ENCODE measurements around the gene ANKRD28. TPM values are rescaled to one million over a fixed set of nuclear protein-coding genes. Genes with fewer than 3 reads are reported as not detected.

ANKRD28 gene
- total and polyA plus RNA-seq, 3 experiments from 2014 or later: 11.2 to 41.5 (median 40.2) TPM

GRCh38 chr3:15634671-15635070 is 163.1 kb downstream of the ANKRD28 start:
- Mint-ChIP-seq H3K36me3 (peaks cover 0 to 11% (median 6%) of the 10 kb centered on the region in 3 donors), H3K27ac (peak overlapping the region in 1 of 8 donors; percentile 24), H3K9me3 (no peaks in the 10 kb centered on the region), H3K4me1 (peaks cover 33 to 61% (median 56%) of the 10 kb centered on the region in 3 donors), H3K27me3 (no peaks in the 10 kb centered on the region), H3K4me3 (no peak overlapping the region)
- Histone ChIP-seq H3K9me3 (ENCODE audit: low read length) (no peaks in the 10 kb centered on the region), H3K4me3 (ENCODE audit: low read length) (no peak overlapping the region), H3K4me1 (ENCODE audit: insufficient read depth, low read length) (peaks cover 21% of the 10 kb centered on the region), H3K27ac (ENCODE audit: low read depth, low read length) (no peak overlapping the region), H3K36me3 (ENCODE audit: insufficient read depth, low read length) (no peaks in the 10 kb centered on the region), H3K27me3 (ENCODE audit: insufficient read depth, low read length, poor library complexity, severe bottlenecking) (no peaks in the 10 kb centered on the region)
- no peak for DNase-seq
- ChIA-PET CTCF (interaction anchor here (1.6 to 2.0 kb wide), 2 partner anchors 8 to 178 kb away, joined by 5 to 7 read pairs; no protein-coding TSS in a partner anchor), POLR2A (no interaction called here)

GRCh38 chr3:15633766-15634598 is 163.8 kb downstream of the ANKRD28 start:
- Histone ChIP-seq H3K4me3 (ENCODE audit: low read length) (no peak overlapping the region), H3K36me3 (ENCODE audit: insufficient read depth, low read length) (no peaks in the 10 kb centered on the region), H3K4me1 (ENCODE audit: insufficient read depth, low read length) (peaks cover 21% of the 10 kb centered on the region), H3K27ac (ENCODE audit: low read depth, low read length) (no peak overlapping the region), H3K9me3 (ENCODE audit: low read length) (no peaks in the 10 kb centered on the region), H3K27me3 (ENCODE audit: insufficient read depth, low read length, poor library complexity, severe bottlenecking) (no peaks in the 10 kb centered on the region)
- Mint-ChIP-seq H3K4me1 (peaks cover 33 to 61% (median 56%) of the 10 kb centered on the region in 3 donors), H3K9me3 (no peaks in the 10 kb centered on the region), H3K27me3 (no peaks in the 10 kb centered on the region), H3K4me3 (no peak overlapping the region), H3K27ac (peak overlapping the region in 1 of 8 donors; percentile 46), H3K36me3 (peaks cover 0 to 11% (median 6%) of the 10 kb centered on the region in 3 donors)
- CTCF ChIA-PET: interaction anchor here (2.0 kb wide), 1 partner anchor 7 kb away, joined by 7 read pairs; no protein-coding TSS in a partner anchor
- no peak for DNase-seq
- POLR2A ChIA-PET: no interaction called here

GRCh38 chr3:15633159-15633558 is 164.6 kb downstream of the ANKRD28 start:
- Mint-ChIP-seq H3K27me3 (no peaks in the 10 kb centered on the region), H3K4me1 (peaks cover 33 to 56% (median 53%) of the 10 kb centered on the region in 3 donors), H3K9me3 (no peaks in the 10 kb centered on the region), H3K4me3 (no peak overlapping the region), H3K27ac (no peak overlapping the region), H3K36me3 (peaks cover 0 to 9% (median 6%) of the 10 kb centered on the region in 3 donors)
- no peak overlapping the region for H3K4me3 ChIP-seq (ENCODE audit: low read length)
- ChIA-PET CTCF (no interaction called here), POLR2A (no interaction called here)
- H3K4me1 ChIP-seq (ENCODE audit: insufficient read depth, low read length): peaks cover 21% of the 10 kb centered on the region
- H3K27me3 ChIP-seq (ENCODE audit: insufficient read depth, low read length, poor library complexity, severe bottlenecking): no peaks in the 10 kb centered on the region
- no peak overlapping the region for H3K27ac ChIP-seq (ENCODE audit: low read depth, low read length)
- no peaks in the 10 kb centered on the region for H3K9me3 ChIP-seq (ENCODE audit: low read length)
- H3K36me3 ChIP-seq (ENCODE audit: insufficient read depth, low read length): no peaks in the 10 kb centered on the region
- no peak for DNase-seq

- Mint-ChIP-seq H3K4me1 (peaks cover 25 to 47% (median 47%) of the 10 kb centered on the region in 3 donors), H3K9me3 (no peaks in the 10 kb centered on the region), H3K36me3 (peaks cover 0 to 8% (median 8%) of the 10 kb centered on the region in 3 donors), H3K27me3 (no peaks in the 10 kb centered on the region), H3K27ac (peak overlapping the region in 2 of 8 donors; percentile 18 to 64), H3K4me3 (no peak overlapping the region)
- Histone ChIP-seq H3K4me1 (ENCODE audit: insufficient read depth, low read length) (peaks cover 21% of the 10 kb centered on the region), H3K4me3 (ENCODE audit: low read length) (no peak overlapping the region), H3K27me3 (ENCODE audit: insufficient read depth, low read length, poor library complexity, severe bottlenecking) (no peaks in the 10 kb centered on the region), H3K9me3 (ENCODE audit: low read length) (no peaks in the 10 kb centered on the region), H3K36me3 (ENCODE audit: insufficient read depth, low read length) (no peaks in the 10 kb centered on the region), H3K27ac (ENCODE audit: low read depth, low read length) (no peak overlapping the region)
- CTCF ChIA-PET: no interaction called here
- POLR2A ChIA-PET: no interaction called here
- DNase-seq: no peak
Observed at GRCh38 chr3:15632212-15632580, 165.6 kb downstream of the ANKRD28 start.

- POLR2A ChIA-PET: no interaction called here
Observed at GRCh38 chr3:15631426-15632211, 166.2 kb downstream of the ANKRD28 start.

GRCh38 chr3:15630646-15631350 is 167.0 kb downstream of the ANKRD28 start:
- peaks cover 17 to 37% (median 36%) of the 10 kb centered on the region in 3 donors for H3K4me1 Mint-ChIP-seq
- POLR2A ChIA-PET: no interaction called here
- H3K4me3 ChIP-seq (ENCODE audit: low read length): peak overlapping the region; percentile 7

More at GRCh38 chr3:15631426-15632211, 166.2 kb downstream of the ANKRD28 start:
- Histone ChIP-seq H3K36me3 (ENCODE audit: insufficient read depth, low read length) (no peaks in the 10 kb centered on the region), H3K4me3 (ENCODE audit: low read length) (no peak overlapping the region), H3K4me1 (ENCODE audit: insufficient read depth, low read length) (peaks cover 16% of the 10 kb centered on the region), H3K9me3 (ENCODE audit: low read length) (no peaks in the 10 kb centered on the region), H3K27me3 (ENCODE audit: insufficient read depth, low read length, poor library complexity, severe bottlenecking) (no peaks in the 10 kb centered on the region), H3K27ac (ENCODE audit: low read depth, low read length) (no peak overlapping the region)
- Mint-ChIP-seq H3K27me3 (no peaks in the 10 kb centered on the region), H3K4me3 (no peak overlapping the region), H3K4me1 (peaks cover 23 to 42% (median 41%) of the 10 kb centered on the region in 3 donors), H3K36me3 (peaks cover 0 to 11% (median 6%) of the 10 kb centered on the region in 3 donors), H3K27ac (peak overlapping the region in 2 of 8 donors; percentile 42 to 64), H3K9me3 (no peaks in the 10 kb centered on the region)
- CTCF ChIA-PET: interaction anchor here (1.1 to 1.6 kb wide), 2 partner anchors 10 to 39 kb away, joined by 3 read pairs; no protein-coding TSS in a partner anchor
- DNase-seq: no peak

GRCh38 chr3:15629860-15630597 is 167.8 kb downstream of the ANKRD28 start:
- CTCF ChIA-PET: interaction anchor here (0.8 to 2.4 kb wide), 9 partner anchors 13 to 184 kb away, joined by 3 to 13 read pairs (median 3); no protein-coding TSS in a partner anchor

More at GRCh38 chr3:15630646-15631350, 167.0 kb downstream of the ANKRD28 start:
- no peak overlapping the region for H3K27ac ChIP-seq (ENCODE audit: low read depth, low read length)
- H3K4me1 ChIP-seq (ENCODE audit: insufficient read depth, low read length): peaks cover 9% of the 10 kb centered on the region
- no peaks in the 10 kb centered on the region for H3K36me3 ChIP-seq (ENCODE audit: insufficient read depth, low read length)
- H3K27me3 ChIP-seq (ENCODE audit: insufficient read depth, low read length, poor library complexity, severe bottlenecking): no peaks in the 10 kb centered on the region
- no peaks in the 10 kb centered on the region for H3K27me3 Mint-ChIP-seq
- H3K9me3 Mint-ChIP-seq: no peaks in the 10 kb centered on the region
- DNase-seq: no peak
- H3K9me3 ChIP-seq (ENCODE audit: low read length): no peaks in the 10 kb centered on the region
- CTCF ChIA-PET: interaction anchor here (0.8 to 2.4 kb wide), 11 partner anchors 11 to 183 kb away, joined by 3 to 13 read pairs (median 3); no protein-coding TSS in a partner anchor
- peak overlapping the region in 4 of 7 donors; percentile 6 to 65 (median 38) for H3K4me3 Mint-ChIP-seq
- H3K36me3 Mint-ChIP-seq: peaks cover 0 to 12% (median 6%) of the 10 kb centered on the region in 3 donors
- H3K27ac Mint-ChIP-seq: peak overlapping the region in 6 of 8 donors; percentile 21 to 74 (median 60)

More at GRCh38 chr3:15629860-15630597, 167.8 kb downstream of the ANKRD28 start:
- Mint-ChIP-seq H3K36me3 (peaks cover 0 to 12% (median 6%) of the 10 kb centered on the region in 3 donors), H3K27ac (peak overlapping the region in 4 of 8 donors; percentile 1 to 77 (median 47)), H3K27me3 (no peaks in the 10 kb centered on the region), H3K9me3 (no peaks in the 10 kb centered on the region), H3K4me3 (peak overlapping the region in 6 of 7 donors; percentile 6 to 70 (median 34)), H3K4me1 (peaks cover 18 to 39% (median 33%) of the 10 kb centered on the region in 3 donors)
- Histone ChIP-seq H3K9me3 (ENCODE audit: low read length) (no peaks in the 10 kb centered on the region), H3K27me3 (ENCODE audit: insufficient read depth, low read length, poor library complexity, severe bottlenecking) (no peaks in the 10 kb centered on the region), H3K27ac (ENCODE audit: low read depth, low read length) (no peak overlapping the region), H3K36me3 (ENCODE audit: insufficient read depth, low read length) (no peaks in the 10 kb centered on the region), H3K4me1 (ENCODE audit: insufficient read depth, low read length) (peaks cover 12% of the 10 kb centered on the region), H3K4me3 (ENCODE audit: low read length) (peak overlapping the region; percentile 7)
- DNase-seq: peak; percentile 35 to 75 (median 52)
- POLR2A ChIA-PET: no interaction called here
